ENCODE data around the gene HNF1A. TPM values are rescaled to one million over a fixed set of nuclear protein-coding genes. Genes with fewer than 3 reads are reported as not detected.

The HNF1A gene
- total RNA-seq, 1 experiment from 2014 or later: not detected

- H3K36me3 Mint-ChIP-seq (ENCODE audit: insufficient read depth, unreplicated experiment): peaks cover 5% of the 10 kb centered on the region
- POLR2A ChIA-PET: no interaction called here
Observed at GRCh38 chr12:120994059-120994458, 15.7 kb downstream of the HNF1A start.

GRCh38 chr12:120994589-120995337, 16.4 kb downstream of the HNF1A start:
- H3K4me1 Mint-ChIP-seq (ENCODE audit: insufficient read depth, unreplicated experiment): no peaks in the 10 kb centered on the region
- peaks cover 16% of the 10 kb centered on the region for H3K9me3 Mint-ChIP-seq (ENCODE audit: unreplicated experiment)
- peaks cover 35% of the 10 kb centered on the region for H3K27me3 Mint-ChIP-seq (ENCODE audit: insufficient read depth, unreplicated experiment)
- no peak for DNase-seq (ENCODE audit: unreplicated experiment)
- BruUV-seq (replicated peaks): no TSS peak
- intact Hi-C loops (cut with micrococcal nuclease): no loop called here
- no peak for TF ChIP-seq CTCF (IDR thresholded peaks at IDR 0.05; ENCODE audit: unreplicated experiment)
- H3K27ac Mint-ChIP-seq (ENCODE audit: low read depth, unreplicated experiment): no peak overlapping the region
- POLR2A ChIA-PET: no interaction called here
- CTCF ChIA-PET: no interaction called here
- H3K36me3 Mint-ChIP-seq (ENCODE audit: insufficient read depth, unreplicated experiment): peaks cover 5% of the 10 kb centered on the region
- H3K4me3 Mint-ChIP-seq (ENCODE audit: unreplicated experiment): no peak overlapping the region

More at GRCh38 chr12:120994059-120994458, 15.7 kb downstream of the HNF1A start:
- TF ChIP-seq CTCF (IDR thresholded peaks at IDR 0.05; ENCODE audit: unreplicated experiment): no peak
- peaks cover 16% of the 10 kb centered on the region for H3K9me3 Mint-ChIP-seq (ENCODE audit: unreplicated experiment)
- H3K27me3 Mint-ChIP-seq (ENCODE audit: insufficient read depth, unreplicated experiment): peaks cover 35% of the 10 kb centered on the region
- DNase-seq (ENCODE audit: unreplicated experiment): no peak
- BruUV-seq (replicated peaks): no TSS peak
- no peaks in the 10 kb centered on the region for H3K4me1 Mint-ChIP-seq (ENCODE audit: insufficient read depth, unreplicated experiment)
- CTCF ChIA-PET: no interaction called here
- intact Hi-C loops (cut with micrococcal nuclease): no loop called here
- H3K27ac Mint-ChIP-seq (ENCODE audit: low read depth, unreplicated experiment): no peak overlapping the region
- no peak overlapping the region for H3K4me3 Mint-ChIP-seq (ENCODE audit: unreplicated experiment)

GRCh38 chr12:120996133-120996746, 17.9 kb downstream of the HNF1A start:
- ChIA-PET CTCF (interaction anchor here (0.5 kb wide), 1 partner anchor 240 kb away, joined by 4 read pairs; no protein-coding TSS in a partner anchor), POLR2A (no interaction called here)
- BruUV-seq (replicated peaks): no TSS peak
- no peak for DNase-seq (ENCODE audit: unreplicated experiment)
- Mint-ChIP-seq H3K4me1 (ENCODE audit: insufficient read depth, unreplicated experiment) (no peaks in the 10 kb centered on the region), H3K36me3 (ENCODE audit: insufficient read depth, unreplicated experiment) (peaks cover 5% of the 10 kb centered on the region), H3K9me3 (ENCODE audit: unreplicated experiment) (peaks cover 16% of the 10 kb centered on the region), H3K27ac (ENCODE audit: low read depth, unreplicated experiment) (no peak overlapping the region), H3K27me3 (ENCODE audit: insufficient read depth, unreplicated experiment) (peaks cover 35% of the 10 kb centered on the region), H3K4me3 (ENCODE audit: unreplicated experiment) (no peak overlapping the region)
- intact Hi-C loops (cut with micrococcal nuclease): no loop called here
- TF ChIP-seq CTCF (IDR thresholded peaks at IDR 0.05; ENCODE audit: unreplicated experiment): no peak

- intact Hi-C loops (cut with micrococcal nuclease): no loop called here
- ChIA-PET CTCF (interaction anchor here (0.6 to 0.8 kb wide), 3 partner anchors 12 to 112 kb away, joined by 4 read pairs; no protein-coding TSS in a partner anchor), POLR2A (no interaction called here)
- peaks cover 11% of the 10 kb centered on the region for H3K36me3 Mint-ChIP-seq (ENCODE audit: insufficient read depth, unreplicated experiment)
- H3K4me3 Mint-ChIP-seq (ENCODE audit: unreplicated experiment): no peak overlapping the region
- TF ChIP-seq CTCF (IDR thresholded peaks at IDR 0.05; ENCODE audit: unreplicated experiment): no peak
- H3K9me3 Mint-ChIP-seq (ENCODE audit: unreplicated experiment): peaks cover 16% of the 10 kb centered on the region
- no TSS peak for BruUV-seq (replicated peaks)
- H3K27me3 Mint-ChIP-seq (ENCODE audit: insufficient read depth, unreplicated experiment): peaks cover 35% of the 10 kb centered on the region
- H3K27ac Mint-ChIP-seq (ENCODE audit: low read depth, unreplicated experiment): no peak overlapping the region
- H3K4me1 Mint-ChIP-seq (ENCODE audit: insufficient read depth, unreplicated experiment): no peaks in the 10 kb centered on the region
- DNase-seq (ENCODE audit: unreplicated experiment): no peak
Observed at GRCh38 chr12:120997448-120997847, 19.1 kb downstream of the HNF1A start.

Data from MCF 10A (cell line).